Activated T-cell treated with anti-CD3 and anti-CD28 coated beads for 24 hours (primary cell): Measurements from ENCODE around the gene ATP6V1F.

Source experiments
- DNase-seq: peaks from one replicate; pipeline ENCODE4 v3.0.0-alpha.2; 2020; ENCODE audit warnings: low read depth

ATP6V1F gene

DNA sequence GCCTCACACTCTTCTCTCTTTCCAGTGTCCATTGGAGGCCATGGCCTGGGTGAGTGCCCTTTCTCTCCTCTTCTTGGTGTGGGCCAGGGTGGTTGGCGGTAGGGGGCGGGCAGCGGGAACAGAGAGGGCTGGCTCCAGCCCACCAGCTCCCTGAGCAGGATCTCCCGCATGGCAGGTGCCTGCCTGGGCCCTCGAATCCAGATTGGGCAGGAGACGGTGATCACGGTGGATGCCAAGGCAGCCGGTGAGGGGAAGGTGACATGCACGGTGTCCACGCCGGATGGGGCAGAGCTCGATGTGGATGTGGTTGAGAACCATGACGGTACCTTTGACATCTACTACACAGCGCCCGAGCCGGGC is 13.5 kb upstream of the ATP6V1F start:
- no peak for DNase-seq

DNA sequence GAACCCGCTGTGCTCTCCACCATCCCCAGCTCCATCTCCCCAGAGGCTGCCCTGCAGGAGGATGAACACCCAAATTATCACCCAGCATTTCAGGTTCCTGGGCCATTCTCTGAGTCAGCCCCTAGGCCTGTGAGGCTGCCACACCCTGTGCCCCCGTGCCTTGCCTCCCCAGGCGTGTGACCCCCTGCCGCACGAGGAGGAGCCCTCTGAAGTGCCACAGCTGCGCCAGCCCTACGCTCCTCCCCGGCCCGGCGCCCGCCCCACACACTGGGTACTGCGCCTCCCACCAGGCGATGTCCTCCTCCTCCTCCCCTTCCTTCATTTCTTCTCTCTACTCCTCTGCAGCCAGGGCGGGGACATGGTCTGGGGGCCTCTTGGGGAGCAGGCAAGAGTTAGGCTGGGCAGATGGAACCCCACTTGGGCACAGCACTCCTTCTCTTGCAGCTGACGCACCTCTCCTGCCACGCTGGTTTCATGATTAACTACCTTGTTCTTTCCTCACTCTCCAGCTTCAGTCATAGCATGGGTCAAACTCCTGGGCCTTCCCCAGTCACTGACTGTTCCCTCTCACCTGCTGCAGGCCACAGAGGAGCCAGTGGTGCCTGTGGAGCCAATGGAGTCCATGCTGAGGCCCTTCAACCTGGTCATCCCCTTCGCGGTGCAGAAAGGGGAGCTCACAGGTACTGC is 12.7 kb upstream of the ATP6V1F start:
- no peak for DNase-seq

GRCh38 chr7:128852537-128853254 is 10.0 kb upstream of the ATP6V1F start:
- DNase-seq, result no peak

GRCh38 chr7:128853799-128854198 is 8.9 kb upstream of the ATP6V1F start:
- DNase-seq, result no peak

DNA sequence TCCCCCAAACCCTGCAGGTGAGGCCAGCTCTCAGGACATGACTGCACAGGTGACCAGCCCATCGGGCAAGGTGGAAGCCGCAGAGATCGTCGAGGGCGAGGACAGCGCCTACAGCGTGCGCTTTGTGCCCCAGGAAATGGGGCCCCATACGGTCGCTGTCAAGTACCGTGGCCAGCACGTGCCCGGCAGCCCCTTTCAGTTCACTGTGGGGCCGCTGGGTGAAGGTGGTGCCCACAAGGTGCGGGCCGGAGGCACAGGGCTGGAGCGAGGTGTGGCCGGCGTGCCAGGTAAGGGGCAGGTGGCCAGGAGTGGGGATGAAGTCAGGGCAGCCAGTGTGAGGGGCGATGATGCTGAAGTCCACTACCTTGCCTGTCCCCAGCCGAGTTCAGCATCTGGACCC is 8.3 kb upstream of the ATP6V1F start:
- DNase-seq, result no peak

- DNase-seq, result no peak
These were observed 7.1 kb upstream of the ATP6V1F start for GRCh38 chr7:128855559-128855958.

- no peak for DNase-seq
These were observed 6.5 kb upstream of the ATP6V1F start for GRCh38 chr7:128856001-128856718.

GRCh38 chr7:128858380-128859231 is 4.0 kb upstream of the ATP6V1F start:
- DNase-seq, result no peak

GRCh38 chr7:128859232-128860157 is 3.2 kb upstream of the ATP6V1F start:
- no peak for DNase-seq

- DNase-seq, result no peak
These were observed 2.2 kb upstream of the ATP6V1F start for GRCh38 chr7:128860158-128861073.

DNA sequence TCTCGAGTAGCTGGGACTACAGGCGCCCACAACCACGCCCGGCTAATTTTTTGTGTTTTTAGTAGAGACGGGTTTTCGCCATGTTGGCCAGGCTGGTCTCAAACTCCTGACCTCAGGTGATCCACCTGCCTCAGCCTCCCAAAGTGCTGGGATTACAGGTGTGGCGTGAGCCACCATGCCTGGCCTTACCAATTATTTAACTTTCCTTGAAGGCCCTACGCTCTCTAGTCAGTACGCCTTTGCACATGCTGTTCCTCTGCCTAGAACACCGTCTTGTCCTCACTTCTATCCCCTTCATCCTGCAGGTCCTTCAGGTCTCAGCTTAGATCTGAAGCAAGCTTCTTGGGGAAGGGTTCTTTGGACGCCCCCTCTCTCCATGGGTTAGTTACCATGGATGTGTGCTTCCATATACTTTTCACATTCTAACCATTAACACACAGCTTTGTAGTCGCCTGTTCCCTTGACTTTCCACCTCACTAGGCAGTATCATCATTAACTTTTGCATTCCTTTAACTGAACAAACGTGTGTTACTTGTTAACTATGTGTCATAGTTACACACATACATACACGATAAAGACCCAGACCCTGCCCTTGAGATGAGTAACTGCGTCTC is 592 bp upstream of the ATP6V1F start:
- no peak for DNase-seq

DNA sequence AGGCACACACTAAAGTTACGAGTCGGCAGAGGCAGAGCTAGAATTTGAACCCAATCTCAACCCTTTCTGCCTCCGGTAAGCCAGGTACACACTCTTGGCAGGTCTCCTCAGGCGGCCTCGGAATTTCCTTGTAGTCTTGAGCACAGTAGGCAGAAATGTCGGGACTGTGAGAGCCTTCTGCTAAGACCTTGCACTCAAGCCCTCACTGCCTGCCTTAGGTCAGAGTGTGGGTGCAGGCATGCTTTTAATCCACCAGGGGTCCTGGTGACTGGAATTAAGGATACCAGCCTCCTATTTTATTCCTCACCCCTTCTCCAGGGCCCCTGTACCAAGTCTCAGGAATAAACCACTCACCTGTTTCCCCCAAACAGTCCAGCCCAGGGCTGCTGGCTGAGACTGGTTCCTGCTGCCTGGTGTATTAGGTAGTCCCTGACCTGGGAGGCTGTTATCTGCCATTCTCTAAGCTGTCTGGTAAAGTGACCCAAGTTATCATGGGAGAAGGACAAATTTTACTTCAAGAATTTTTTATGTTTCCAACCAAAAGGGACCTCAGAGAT is 855 bp downstream of the ATP6V1F start:
- peak; percentile 42 for DNase-seq

DNA sequence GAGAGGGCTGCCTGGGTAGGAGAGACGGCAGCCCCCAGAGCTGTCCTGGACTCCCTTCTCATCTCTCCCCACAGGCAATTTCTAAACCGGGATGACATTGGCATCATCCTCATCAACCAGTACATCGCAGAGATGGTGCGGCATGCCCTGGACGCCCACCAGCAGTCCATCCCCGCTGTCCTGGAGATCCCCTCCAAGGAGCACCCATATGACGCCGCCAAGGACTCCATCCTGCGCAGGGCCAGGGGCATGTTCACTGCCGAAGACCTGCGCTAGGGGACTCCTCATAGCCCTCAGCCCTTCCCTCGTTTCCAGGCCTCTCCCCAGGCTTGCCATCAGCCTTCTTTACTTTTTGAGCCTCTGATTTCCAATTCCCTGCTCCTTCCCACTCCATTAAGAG is 2.6 kb downstream of the ATP6V1F start:
- DNase-seq, result no peak

DNA sequence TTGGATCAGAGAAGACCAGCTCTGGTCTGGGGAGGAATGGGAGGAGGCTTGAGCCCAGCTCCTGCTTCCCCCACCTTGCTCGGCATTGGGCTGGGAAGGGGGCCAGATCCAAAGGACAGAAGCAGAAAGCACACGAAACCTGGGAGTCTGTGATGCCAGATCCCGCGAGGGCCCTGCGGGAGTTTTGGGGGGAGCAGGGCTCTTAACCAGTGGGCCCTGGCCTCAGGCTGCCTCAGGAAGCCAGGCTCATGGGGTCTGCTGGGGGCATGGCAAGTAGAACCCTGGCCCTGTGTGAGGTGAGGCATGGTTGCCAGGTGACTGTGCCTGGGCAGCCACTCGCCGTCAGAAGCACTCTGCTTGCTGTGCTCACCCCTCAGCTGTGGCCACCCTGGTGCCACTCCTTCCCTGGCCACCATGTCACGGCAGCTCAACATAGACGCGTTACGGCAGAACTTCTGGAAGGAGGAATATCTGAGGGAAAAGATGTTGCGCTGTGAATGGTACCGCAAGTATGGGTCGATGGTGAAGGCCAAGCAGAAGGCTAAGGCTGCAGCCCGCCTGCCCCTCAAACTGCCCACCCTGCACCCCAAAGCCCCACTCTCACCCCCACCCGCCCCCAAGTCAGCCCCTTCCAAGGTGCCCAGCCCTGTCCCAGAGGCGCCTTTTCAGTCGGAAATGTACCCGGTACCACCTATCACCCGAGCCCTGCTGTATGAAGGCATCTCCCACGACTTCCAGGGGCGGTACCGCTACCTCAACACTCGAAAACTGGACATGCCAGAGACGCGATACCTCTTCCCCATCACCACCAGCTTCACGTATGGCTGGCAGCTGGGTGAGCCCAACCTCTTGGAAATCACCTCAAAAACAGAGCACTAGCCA is 3.6 kb downstream of the ATP6V1F start:
- no peak for DNase-seq

GRCh38 chr7:128867241-128867640 is 4.6 kb downstream of the ATP6V1F start:
- DNase-seq, result no peak

DNA sequence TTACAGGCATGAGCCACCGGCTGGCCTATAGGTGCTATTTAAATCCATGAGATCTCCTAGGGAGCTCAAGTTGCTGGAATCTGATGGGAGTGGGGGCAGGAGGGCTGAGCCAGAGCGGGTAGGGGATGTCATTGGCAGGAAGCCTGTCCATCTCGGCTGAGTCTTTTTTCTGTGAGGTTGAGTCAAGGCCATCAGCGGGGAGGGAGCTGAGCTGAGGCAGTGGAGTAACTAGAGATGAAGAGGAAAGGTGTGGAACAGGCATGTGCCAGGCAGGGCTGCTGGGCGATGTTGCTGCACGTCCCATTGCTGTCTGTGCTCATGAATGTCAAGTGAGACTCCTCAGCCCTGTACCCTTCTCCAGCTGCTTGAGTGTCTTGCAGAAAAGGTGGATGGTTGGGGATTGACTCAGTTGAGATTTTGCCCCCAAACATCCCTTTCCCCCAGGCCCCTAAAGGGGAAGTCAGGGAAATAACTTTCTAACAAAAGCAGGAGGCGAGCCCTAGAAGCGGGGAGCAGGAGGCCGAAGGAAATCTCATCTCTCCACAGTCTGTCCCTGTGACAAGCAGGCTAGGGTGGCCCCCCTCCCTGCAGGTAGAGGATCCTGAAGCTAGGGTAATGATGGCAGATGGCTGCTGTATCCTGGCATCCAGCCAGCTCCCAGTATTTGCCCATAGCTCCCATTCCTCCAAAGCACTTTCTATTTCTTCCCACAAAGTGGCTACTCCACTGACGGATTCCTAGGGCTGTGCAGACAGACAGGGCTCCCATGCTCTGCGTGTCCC is 5.4 kb downstream of the ATP6V1F start:
- no peak for DNase-seq

DNA sequence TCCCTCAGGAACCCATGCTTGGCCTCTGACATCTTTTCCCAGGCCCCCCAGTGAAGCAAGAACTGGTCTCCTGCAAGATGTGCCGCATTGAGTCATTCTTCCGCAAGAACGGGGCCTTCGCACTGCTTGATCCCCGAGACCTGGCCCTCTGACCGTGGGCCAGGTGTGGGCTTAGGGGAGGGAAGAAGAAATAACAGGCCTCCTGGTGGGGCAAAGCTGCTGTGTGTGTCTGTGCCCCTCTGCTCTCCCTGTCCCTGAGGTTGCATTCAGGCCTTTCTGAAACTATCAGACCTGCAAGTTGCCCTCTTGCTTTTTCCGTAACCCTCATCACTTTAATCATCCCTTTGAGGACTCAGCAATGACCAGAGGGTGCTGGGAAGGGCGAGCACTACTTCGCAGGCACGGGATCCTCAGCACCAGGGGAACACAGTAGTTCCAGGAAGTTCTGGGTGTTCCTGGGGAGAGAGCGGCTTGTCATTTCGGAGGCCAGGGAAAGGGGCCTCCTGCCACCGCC is 6.0 kb downstream of the ATP6V1F start:
- DNase-seq, result no peak
